K562 (cell line): Measurements from ENCODE around the gene MDK. TPM values are rescaled to one million over a fixed set of nuclear protein-coding genes. Genes with fewer than 3 reads are reported as not detected.
A peak's percentile ranks its signal among the peaks of the same experiment; 100 is the strongest.

Experiments
- ADNP ChIP-seq: fragments of 200-800 bp; sonication (Bioruptor generic); IDR thresholded peaks from 2 replicates; pipeline ENCODE4 v1.6.1; 2016; ENCODE audit warnings: missing genetic modification characterization, missing compliant biosample characterization
- CREBBP ChIP-seq: IDR thresholded peaks from one replicate; pipeline ENCODE4 v1.6.1; 2012; ENCODE audit warnings: low read depth, mild to moderate bottlenecking, control low read depth, inconsistent platforms, low read length
- CSDE1 ChIP-seq, 2 experiments: fragments of 450-650 bp; IDR thresholded peaks; 2 replicates each; pipeline ENCODE4 v1.6.1; 2016; ENCODE audit warnings: mild to moderate bottlenecking in 1 of 2
- EHMT2 ChIP-seq: fragments of 450-650 bp; IDR thresholded peaks from 2 replicates; pipeline ENCODE4 v1.6.1; 2018; ENCODE audit warnings: antibody characterized with exemption
- FOXK1 ChIP-seq: sonication (generic); formaldehyde crosslinking; IDR thresholded peaks from 2 replicates; pipeline ENCODE4 v1.8.0; 2022; ENCODE audit warnings: missing genetic modification reagents, mild to moderate bottlenecking, borderline replicate concordance
- GATAD2A ChIP-seq: fragments of 450-650 bp; IDR thresholded peaks from 2 replicates; pipeline ENCODE4 v1.6.1; 2017
- JUNB ChIP-seq: fragments of 450-650 bp; formaldehyde crosslinking; conservative IDR thresholded peaks from 2 replicates; pipeline ENCODE4 v1.4.0; 2020; ENCODE audit warnings: mild to moderate bottlenecking
- KAT2B ChIP-seq: IDR thresholded peaks from one replicate; pipeline ENCODE4 v1.6.1; 2012; ENCODE audit warnings: low read depth, mild to moderate bottlenecking, control low read depth, inconsistent platforms, low read length, moderate library complexity
- MTA1 ChIP-seq: fragments of 450-650 bp; IDR thresholded peaks from 2 replicates; pipeline ENCODE4 v1.6.1; 2017; ENCODE audit warnings: borderline replicate concordance
- NFATC3 ChIP-seq: fragments of 450-650 bp; IDR thresholded peaks from 2 replicates; pipeline ENCODE4 v1.6.1; 2017; ENCODE audit warnings: mild to moderate bottlenecking
- NUFIP1 ChIP-seq: fragments of 450-650 bp; IDR thresholded peaks from 2 replicates; pipeline ENCODE4 v1.6.1; 2018; ENCODE audit not compliant: partially characterized antibody
- POLR2B ChIP-seq: fragments of 450-650 bp; IDR thresholded peaks from 2 replicates; pipeline ENCODE4 v1.6.1; 2018; ENCODE audit warnings: low read depth; ENCODE audit not compliant: partially characterized antibody
- RBBP5 ChIP-seq: fragments of 200-600 bp; sonication (generic); IDR thresholded peaks from 2 replicates; pipeline ENCODE4 v1.6.1; 2012; ENCODE audit warnings: borderline replicate concordance, mild to moderate bottlenecking, low read length, control low read depth, inconsistent platforms; ENCODE audit not compliant: insufficient read depth, poor library complexity, severe bottlenecking
- RFX1 ChIP-seq: fragments of 450-650 bp; IDR thresholded peaks from 2 replicates; pipeline ENCODE4 v1.6.1; 2016; ENCODE audit warnings: mild to moderate bottlenecking, moderate library complexity
- SPI1 ChIP-seq: IDR thresholded peaks from 2 replicates; pipeline ENCODE4 v1.6.1; 2011; ENCODE audit warnings: low read depth, low read length, control low read depth, borderline replicate concordance
- ZFX ChIP-seq: sonication (generic); formaldehyde crosslinking; IDR thresholded peaks from 2 replicates; pipeline ENCODE4 v1.8.0; 2022; ENCODE audit warnings: mild to moderate bottlenecking, missing genetic modification reagents, moderate library complexity
- ZNF140 ChIP-seq: fragments of 250-450 bp; sonication (Bioruptor Pico); IDR thresholded peaks from 2 replicates; pipeline ENCODE4 v1.8.0; 2021; ENCODE audit warnings: moderate library complexity, mild to moderate bottlenecking, inconsistent platforms
- ZNF232 ChIP-seq: sonication (generic); formaldehyde crosslinking; IDR thresholded peaks from 2 replicates; pipeline ENCODE4 v1.8.0; 2022; ENCODE audit warnings: mild to moderate bottlenecking, missing genetic modification reagents
- ZNF384 ChIP-seq: IDR thresholded peaks from 2 replicates; pipeline ENCODE4 v1.6.1; 2012; ENCODE audit warnings: low read depth, low read length, improper control_type of control experiment
- ZNF586 ChIP-seq: fragments of 450-650 bp; formaldehyde crosslinking; conservative IDR thresholded peaks from 2 replicates; pipeline ENCODE4 v1.4.0; 2020; ENCODE audit warnings: mild to moderate bottlenecking, moderate library complexity
- ZNF699 ChIP-seq: fragments of 250-450 bp; sonication (Bioruptor Pico); IDR thresholded peaks from 2 replicates; pipeline ENCODE4 v1.8.0; 2021; ENCODE audit warnings: mild to moderate bottlenecking, moderate library complexity; ENCODE audit not compliant: insufficient replicate concordance
- polyA plus RNA-seq, 8 experiments: library from polyadenylated mRNA; depleted of rRNA in 4 of 8; stranded (reverse) in 5 of 8; unstranded in 3 of 8; fragments of >200 nt; fragmentation: Nextera tagmentation in 2 of 8; fragmentation: Illumina TruSeq in 1 of 8; extraction: Ambion mirVana in 2 of 8; extraction: Trizol in 1 of 8; gene quantifications; 2 replicates each; pipeline versions ENCODE4 v1.2.1 to v1.2.3, GENCODE V29; 2011 to 2014; ENCODE audit warnings: inconsistent platforms in 1 of 8, missing spikeins in 1 of 8
- total RNA-seq, 7 experiments: library from RNA; depleted of rRNA in 6 of 7; stranded (reverse); fragments of >200 nt in 6 of 7; fragmentation: Illumina TruSeq in 2 of 7; extraction: Trizol in 2 of 7; gene quantifications; 2 replicates each; pipeline versions ENCODE4 v1.2.1 to v1.2.3, GENCODE V29; 2011 to 2021; ENCODE audit warnings: low replicate concordance in 1 of 7
- TF ChIP-seq, protein P1 (sequence below): fragments of 450-650 bp; formaldehyde crosslinking; IDR thresholded peaks from 2 replicates; pipeline ENCODE4 v1.4.0; 2020; ENCODE audit warnings: mild to moderate bottlenecking, moderate library complexity
- TF ChIP-seq, protein P2 (sequence below): fragments of 200-800 bp; sonication (Bioruptor generic); IDR thresholded peaks from 2 replicates; pipeline ENCODE4 v1.6.1; 2017; ENCODE audit warnings: missing genetic modification characterization, missing compliant biosample characterization
- TF ChIP-seq, protein P3 (sequence below): fragments of 200-800 bp; sonication (Bioruptor generic); IDR thresholded peaks from 2 replicates; pipeline ENCODE4 v1.6.1; 2017; ENCODE audit warnings: missing genetic modification characterization, missing compliant biosample characterization

Gene MDK
- total and polyA plus RNA-seq, 9 of the 15 experiments (the other 6 are each of a cell fraction or from before 2014, with no cell fraction given) = 20.7 to 700 (median 350) TPM

DNA sequence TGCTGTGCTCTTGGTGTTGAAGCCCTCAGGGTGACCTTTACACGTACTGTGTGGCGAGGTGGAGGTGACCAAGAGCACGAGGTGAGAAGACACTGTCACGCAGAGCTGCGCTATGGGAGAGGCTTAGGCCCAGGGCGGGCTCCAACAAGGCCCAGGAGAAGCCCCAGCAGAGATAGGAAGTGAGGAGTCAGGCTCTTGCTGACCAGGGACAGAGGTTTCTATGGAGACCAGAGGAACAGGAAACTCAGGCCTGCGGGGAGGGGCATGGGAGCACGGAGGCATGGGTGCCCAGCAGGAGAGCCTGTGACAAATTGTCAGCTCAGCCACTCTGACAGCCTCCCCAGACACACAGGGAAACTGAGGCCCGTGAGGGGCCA is 18.4 kb upstream of the MDK start (continued):
- TF ChIP-seq, protein P1, sequence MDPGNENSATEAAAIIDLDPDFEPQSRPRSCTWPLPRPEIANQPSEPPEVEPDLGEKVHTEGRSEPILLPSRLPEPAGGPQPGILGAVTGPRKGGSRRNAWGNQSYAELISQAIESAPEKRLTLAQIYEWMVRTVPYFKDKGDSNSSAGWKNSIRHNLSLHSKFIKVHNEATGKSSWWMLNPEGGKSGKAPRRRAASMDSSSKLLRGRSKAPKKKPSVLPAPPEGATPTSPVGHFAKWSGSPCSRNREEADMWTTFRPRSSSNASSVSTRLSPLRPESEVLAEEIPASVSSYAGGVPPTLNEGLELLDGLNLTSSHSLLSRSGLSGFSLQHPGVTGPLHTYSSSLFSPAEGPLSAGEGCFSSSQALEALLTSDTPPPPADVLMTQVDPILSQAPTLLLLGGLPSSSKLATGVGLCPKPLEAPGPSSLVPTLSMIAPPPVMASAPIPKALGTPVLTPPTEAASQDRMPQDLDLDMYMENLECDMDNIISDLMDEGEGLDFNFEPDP (CRISPR knock-in tag) = 0 out of 2 replicates have a peak, but pooled peaks have one; percentile 33
- TF ChIP-seq FOXK1 (CRISPR knock-in tag) (no peak), EHMT2 (no peak), ADNP (tag) (no peak), JUNB (CRISPR knock-in tag) (no peak), ZNF384 (no peak), CSDE1 (IDR thresholded peaks at IDR 0.05) (no peak), NFATC3 (no peak), SPI1 (peak; percentile 32; the same call in 1 of the 2 replicates), RBBP5 (no peak), GATAD2A (no peak), NUFIP1 (no peak), CREBBP (no peak), ZFX (peak; percentile 54), POLR2B (no peak), ZNF586 (no peak), MTA1 (no peak), ZNF699 (CRISPR knock-in tag) (no peak), KAT2B (no peak), ZNF140 (no peak), RFX1 (peak; percentile 63; the same call in 1 of the 2 replicates), ZNF232 (CRISPR knock-in tag) (no peak)
- TF ChIP-seq, protein P2, sequence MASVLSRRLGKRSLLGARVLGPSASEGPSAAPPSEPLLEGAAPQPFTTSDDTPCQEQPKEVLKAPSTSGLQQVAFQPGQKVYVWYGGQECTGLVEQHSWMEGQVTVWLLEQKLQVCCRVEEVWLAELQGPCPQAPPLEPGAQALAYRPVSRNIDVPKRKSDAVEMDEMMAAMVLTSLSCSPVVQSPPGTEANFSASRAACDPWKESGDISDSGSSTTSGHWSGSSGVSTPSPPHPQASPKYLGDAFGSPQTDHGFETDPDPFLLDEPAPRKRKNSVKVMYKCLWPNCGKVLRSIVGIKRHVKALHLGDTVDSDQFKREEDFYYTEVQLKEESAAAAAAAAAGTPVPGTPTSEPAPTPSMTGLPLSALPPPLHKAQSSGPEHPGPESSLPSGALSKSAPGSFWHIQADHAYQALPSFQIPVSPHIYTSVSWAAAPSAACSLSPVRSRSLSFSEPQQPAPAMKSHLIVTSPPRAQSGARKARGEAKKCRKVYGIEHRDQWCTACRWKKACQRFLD (CRISPR knock-in tag) = 0 out of 2 replicates have a peak, but pooled peaks have one; percentile 28
- TF ChIP-seq, protein P3, sequence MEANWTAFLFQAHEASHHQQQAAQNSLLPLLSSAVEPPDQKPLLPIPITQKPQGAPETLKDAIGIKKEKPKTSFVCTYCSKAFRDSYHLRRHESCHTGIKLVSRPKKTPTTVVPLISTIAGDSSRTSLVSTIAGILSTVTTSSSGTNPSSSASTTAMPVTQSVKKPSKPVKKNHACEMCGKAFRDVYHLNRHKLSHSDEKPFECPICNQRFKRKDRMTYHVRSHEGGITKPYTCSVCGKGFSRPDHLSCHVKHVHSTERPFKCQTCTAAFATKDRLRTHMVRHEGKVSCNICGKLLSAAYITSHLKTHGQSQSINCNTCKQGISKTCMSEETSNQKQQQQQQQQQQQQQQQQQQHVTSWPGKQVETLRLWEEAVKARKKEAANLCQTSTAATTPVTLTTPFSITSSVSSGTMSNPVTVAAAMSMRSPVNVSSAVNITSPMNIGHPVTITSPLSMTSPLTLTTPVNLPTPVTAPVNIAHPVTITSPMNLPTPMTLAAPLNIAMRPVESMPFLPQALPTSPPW (CRISPR knock-in tag) = peak; percentile 41; the same call in 1 of the 2 replicates
